Stimulated activated memory B cell treated with anti-CD40 and anti-IgM and Interleukin-4, amounts not matched to agents 10 μg/mL and 1 μg/mL and 100 μg/mL, for 72 hours (primary cell): ENCODE measurements around the gene NCKAP5.
"Not testable (repeated sequence)": the region's sequence is repeated elsewhere in the genome, so short reads cannot be mapped to it uniquely, and the experiment has no call there.

Experiments used
- ATAC-seq: fragments of 150-1000 bp; cut with Tn5 transposase; 2 replicates; pipeline ENCODE4 v1.10.0; 2021
- H3K27ac Mint-ChIP-seq: one replicate; pipeline ENCODE4 v1.8.0; 2022; ENCODE audit warnings: mild to moderate bottlenecking, mixed read lengths
- H3K27me3 Mint-ChIP-seq: one replicate; pipeline ENCODE4 v1.8.0; 2022; ENCODE audit warnings: mixed read lengths
- H3K36me3 Mint-ChIP-seq: one replicate; pipeline ENCODE4 v1.8.0; 2022; ENCODE audit warnings: mixed read lengths
- H3K4me1 Mint-ChIP-seq: one replicate; pipeline ENCODE4 v1.8.0; 2022; ENCODE audit warnings: mixed read lengths
- H3K4me3 Mint-ChIP-seq: one replicate; pipeline ENCODE4 v1.8.0; 2022; ENCODE audit warnings: mild to moderate bottlenecking, moderate library complexity, mixed read lengths
- H3K9me3 Mint-ChIP-seq: one replicate; pipeline ENCODE4 v1.8.0; 2022; ENCODE audit warnings: mixed read lengths

NCKAP5 gene

GRCh38 chr2:133483181-133483580 is 85.1 kb downstream of the NCKAP5 start:
- Mint-ChIP-seq H3K4me3 (no peak overlapping the region), H3K9me3 (peaks cover 3% of the 10 kb centered on the region), H3K4me1 (no peaks in the 10 kb centered on the region), H3K36me3 (no peaks in the 10 kb centered on the region), H3K27me3 (peaks cover 22% of the 10 kb centered on the region), H3K27ac (no peak overlapping the region)
- no peak for ATAC-seq

DNA sequence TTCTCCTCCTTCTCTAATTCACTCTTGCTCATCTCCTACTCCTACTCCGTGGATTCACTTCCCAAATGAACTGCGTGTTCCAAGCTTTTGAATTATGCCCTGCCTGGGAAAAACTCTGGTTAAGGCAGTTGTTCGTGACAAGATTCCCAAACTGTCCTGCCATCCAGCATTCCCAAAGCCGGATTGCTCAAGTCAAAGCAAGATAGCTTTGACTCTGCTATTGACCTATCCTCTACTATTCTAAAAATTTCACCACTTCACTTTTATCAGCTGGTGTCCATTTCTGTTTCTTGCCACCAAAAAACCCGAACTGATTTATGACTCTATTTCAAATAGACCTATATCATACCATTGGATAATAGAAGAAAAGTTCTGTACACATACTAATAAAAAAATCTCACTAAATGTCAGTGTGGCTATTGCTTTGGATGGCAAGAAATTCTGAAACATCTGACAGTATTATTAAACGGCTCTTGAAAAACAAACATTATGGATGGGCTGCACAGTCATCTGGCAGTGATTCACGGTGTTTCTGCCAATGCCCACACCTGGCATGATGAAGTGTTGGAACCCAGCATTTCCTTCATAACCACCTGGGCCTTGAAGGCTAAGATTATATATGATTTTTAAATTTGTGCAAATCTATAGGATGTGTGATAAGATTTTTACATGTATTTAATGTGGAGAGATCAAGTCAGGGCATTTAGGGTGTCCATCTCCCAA is 87.4 kb downstream of the NCKAP5 start:
- no peak for ATAC-seq
- H3K27ac Mint-ChIP-seq: no peak overlapping the region
- peaks cover 13% of the 10 kb centered on the region for H3K27me3 Mint-ChIP-seq
- no peaks in the 10 kb centered on the region for H3K9me3 Mint-ChIP-seq
- no peaks in the 10 kb centered on the region for H3K36me3 Mint-ChIP-seq
- H3K4me1 Mint-ChIP-seq: no peaks in the 10 kb centered on the region
- H3K4me3 Mint-ChIP-seq: no peak overlapping the region

DNA sequence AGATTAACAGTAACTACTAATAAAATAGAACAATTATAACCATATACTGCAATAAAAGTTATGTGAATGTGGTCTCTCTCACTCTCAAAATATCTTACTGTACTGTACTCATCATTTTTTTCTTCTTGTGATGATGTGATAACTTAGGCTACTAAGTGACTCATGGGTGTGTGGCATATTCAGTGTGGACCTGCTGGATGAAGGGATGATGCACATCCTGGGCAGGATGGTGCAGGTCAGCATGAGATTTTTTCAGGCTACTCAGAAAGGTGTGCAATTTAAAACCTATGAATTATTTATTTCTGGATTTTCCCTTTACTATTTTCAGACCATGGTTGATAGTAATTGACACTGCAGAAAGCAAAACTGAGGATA is 90.7 kb downstream of the NCKAP5 start:
- Mint-ChIP-seq H3K27ac (no peak overlapping the region), H3K9me3 (no peaks in the 10 kb centered on the region), H3K36me3 (no peaks in the 10 kb centered on the region), H3K27me3 (peaks cover 5% of the 10 kb centered on the region), H3K4me1 (no peaks in the 10 kb centered on the region), H3K4me3 (no peak overlapping the region)
- no peak for ATAC-seq

DNA sequence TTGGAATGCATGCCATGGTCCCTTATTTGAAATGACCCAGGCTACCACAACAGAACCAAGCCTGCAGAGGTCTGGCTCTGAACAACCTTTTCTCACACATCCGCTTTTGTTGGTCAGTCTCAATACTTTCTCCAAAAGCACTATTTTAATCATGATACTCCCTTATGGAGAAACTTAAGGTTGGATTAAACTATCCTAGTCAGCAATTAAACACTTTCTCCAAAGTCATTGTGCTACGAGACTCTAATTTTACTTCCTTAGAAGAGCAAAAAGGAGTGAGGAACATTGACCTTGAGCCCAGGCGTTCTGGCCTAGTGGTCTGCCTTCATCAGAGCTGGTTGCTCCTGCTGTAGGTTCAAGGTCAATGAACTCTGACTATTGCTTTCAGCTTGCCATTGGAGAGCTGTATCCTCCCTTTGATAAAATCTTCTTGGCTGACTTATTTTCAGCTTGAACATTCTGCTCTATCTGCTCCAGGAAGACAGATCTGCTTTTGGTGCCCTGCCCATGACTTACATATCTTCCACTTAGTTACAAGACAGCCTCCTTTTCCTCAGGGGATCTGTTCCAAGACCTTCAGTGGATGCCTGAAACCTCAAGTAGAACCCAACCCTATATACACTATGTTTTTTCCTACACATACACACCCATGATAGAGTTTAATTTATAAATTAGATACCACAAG is 91.2 kb downstream of the NCKAP5 start:
- Mint-ChIP-seq H3K9me3 (no peaks in the 10 kb centered on the region), H3K36me3 (no peaks in the 10 kb centered on the region), H3K27ac (no peak overlapping the region), H3K4me1 (no peaks in the 10 kb centered on the region), H3K4me3 (no peak overlapping the region), H3K27me3 (peaks cover under 1% of the 10 kb centered on the region)
- ATAC-seq: no peak

DNA sequence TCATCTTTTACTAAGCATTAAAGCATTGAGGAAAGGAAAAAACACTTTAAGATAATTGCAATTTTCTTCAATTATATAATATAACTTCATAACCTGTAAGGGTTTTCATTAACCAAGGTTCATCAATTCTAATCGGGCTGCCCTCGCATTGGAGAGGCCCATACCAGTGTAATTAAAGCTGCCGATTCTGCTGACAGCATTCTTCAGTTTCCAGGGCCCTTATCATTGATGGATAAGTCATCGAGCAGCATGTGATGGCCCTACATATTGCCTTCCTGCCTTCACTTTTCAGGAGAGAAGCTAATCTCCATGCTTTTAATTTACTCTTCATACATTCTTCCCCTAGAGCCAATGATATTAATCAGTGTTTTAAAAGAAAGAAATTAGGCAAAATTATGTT is 92.0 kb downstream of the NCKAP5 start:
- Mint-ChIP-seq H3K27ac (no peak overlapping the region), H3K27me3 (no peaks in the 10 kb centered on the region), H3K4me1 (no peaks in the 10 kb centered on the region), H3K9me3 (no peaks in the 10 kb centered on the region), H3K4me3 (no peak overlapping the region), H3K36me3 (no peaks in the 10 kb centered on the region)
- no peak for ATAC-seq

DNA sequence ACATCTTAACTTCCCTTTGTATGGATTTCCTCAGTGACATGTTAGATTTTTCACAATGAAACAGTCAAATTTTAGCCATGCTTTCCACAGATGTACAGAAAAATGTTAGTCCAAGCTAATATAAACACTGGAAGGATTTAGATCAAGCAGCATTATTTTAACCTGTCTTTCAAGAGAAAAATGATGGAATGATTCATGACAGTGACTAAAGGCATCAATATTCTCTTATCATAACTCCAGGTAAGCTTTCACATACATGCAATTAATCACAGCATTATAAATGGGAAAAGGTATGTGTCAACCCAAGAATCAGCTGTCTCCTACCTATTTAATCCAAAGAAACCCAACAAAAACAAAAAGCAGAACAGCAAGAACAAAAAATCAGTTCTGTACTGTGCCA is 92.7 kb downstream of the NCKAP5 start:
- Mint-ChIP-seq H3K4me3 (no peak overlapping the region), H3K4me1 (no peaks in the 10 kb centered on the region), H3K27me3 (no peaks in the 10 kb centered on the region), H3K36me3 (no peaks in the 10 kb centered on the region), H3K9me3 (no peaks in the 10 kb centered on the region), H3K27ac (no peak overlapping the region)
- no peak for ATAC-seq

DNA sequence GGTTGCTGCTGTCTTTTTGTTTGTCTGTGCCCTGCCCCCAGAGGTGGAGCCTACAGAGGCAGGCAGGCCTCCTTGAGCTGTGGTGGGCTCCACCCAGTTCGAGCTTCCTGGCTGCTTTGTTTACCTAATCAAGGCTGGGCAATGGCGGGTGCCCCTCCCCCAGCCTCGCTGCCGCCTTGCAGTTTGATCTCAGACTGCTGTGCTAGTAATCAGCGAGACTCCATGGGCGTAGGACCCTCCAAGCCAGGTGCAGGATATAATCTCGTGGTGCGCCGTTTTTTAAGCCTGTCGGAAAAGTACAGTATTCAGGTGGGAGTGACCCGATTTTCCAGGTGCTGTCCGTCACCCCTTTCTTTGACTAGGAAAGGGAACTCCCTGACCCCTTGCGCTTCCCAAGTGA is 97.8 kb downstream of the NCKAP5 start:
- ATAC-seq, H3K27me3 Mint-ChIP-seq, H3K4me1 Mint-ChIP-seq, H3K4me3 Mint-ChIP-seq, H3K27ac Mint-ChIP-seq, H3K9me3 Mint-ChIP-seq, H3K36me3 Mint-ChIP-seq: not testable (repeated sequence)

DNA sequence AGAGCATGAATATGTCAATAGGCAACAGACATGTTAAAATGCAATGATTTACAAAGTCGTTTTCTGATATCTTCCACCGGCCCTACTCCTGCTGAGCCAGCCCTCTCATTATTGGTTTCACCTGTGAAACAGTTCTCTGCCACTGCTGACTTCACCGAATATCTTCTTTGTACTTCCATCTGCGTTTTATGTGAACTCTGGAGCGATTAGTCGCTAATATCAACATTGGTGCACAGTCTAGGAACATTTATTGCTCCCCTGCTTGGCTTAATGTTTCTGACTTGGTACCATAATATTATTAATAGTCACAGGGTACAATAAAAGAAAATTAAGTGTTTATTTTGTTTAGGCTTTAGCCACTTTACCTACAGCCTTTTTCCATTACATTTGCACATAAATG is 105.5 kb downstream of the NCKAP5 start:
- ATAC-seq: no peak
- no peak overlapping the region for H3K4me3 Mint-ChIP-seq
- no peak overlapping the region for H3K27ac Mint-ChIP-seq
- no peaks in the 10 kb centered on the region for H3K9me3 Mint-ChIP-seq
- H3K36me3 Mint-ChIP-seq: no peaks in the 10 kb centered on the region
- no peaks in the 10 kb centered on the region for H3K27me3 Mint-ChIP-seq
- H3K4me1 Mint-ChIP-seq: no peaks in the 10 kb centered on the region

DNA sequence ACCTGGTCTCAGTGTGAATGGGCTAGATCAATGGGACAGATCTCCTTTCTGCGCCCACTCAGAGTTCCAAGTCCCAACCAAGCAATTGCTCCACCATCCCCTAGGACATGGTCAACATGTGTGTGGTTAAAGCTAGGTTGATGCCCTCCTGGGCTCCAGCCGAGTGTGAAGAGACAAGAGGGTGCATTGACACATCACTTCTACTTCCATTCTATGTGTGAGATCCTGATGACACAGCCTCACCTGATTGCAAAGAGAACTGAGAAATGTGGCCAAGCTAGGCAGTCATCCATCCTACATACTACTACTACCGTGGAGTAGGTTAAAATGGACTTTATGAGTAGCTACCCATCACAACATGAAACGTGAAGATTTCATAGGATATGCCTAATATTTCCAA is 106.8 kb downstream of the NCKAP5 start:
- Mint-ChIP-seq H3K36me3 (no peaks in the 10 kb centered on the region), H3K27me3 (no peaks in the 10 kb centered on the region), H3K27ac (no peak overlapping the region), H3K9me3 (no peaks in the 10 kb centered on the region), H3K4me3 (no peak overlapping the region), H3K4me1 (no peaks in the 10 kb centered on the region)
- ATAC-seq: no peak

GRCh38 chr2:133459590-133459989 is 108.7 kb downstream of the NCKAP5 start:
- no peaks in the 10 kb centered on the region for H3K9me3 Mint-ChIP-seq
- H3K4me3 Mint-ChIP-seq: no peak overlapping the region
- H3K36me3 Mint-ChIP-seq: no peaks in the 10 kb centered on the region
- H3K27ac Mint-ChIP-seq: no peak overlapping the region
- H3K4me1 Mint-ChIP-seq: no peaks in the 10 kb centered on the region
- no peaks in the 10 kb centered on the region for H3K27me3 Mint-ChIP-seq
- ATAC-seq: no peak

GRCh38 chr2:133458280-133458679 is 110.0 kb downstream of the NCKAP5 start:
- H3K36me3 Mint-ChIP-seq: no peaks in the 10 kb centered on the region
- H3K4me3 Mint-ChIP-seq: no peak overlapping the region
- peaks cover 3% of the 10 kb centered on the region for H3K9me3 Mint-ChIP-seq

GRCh38 chr2:133457861-133458260 is 110.4 kb downstream of the NCKAP5 start:
- no peaks in the 10 kb centered on the region for H3K27me3 Mint-ChIP-seq
- peaks cover 4% of the 10 kb centered on the region for H3K9me3 Mint-ChIP-seq
- no peak overlapping the region for H3K4me3 Mint-ChIP-seq
- ATAC-seq: no peak
- H3K4me1 Mint-ChIP-seq: no peaks in the 10 kb centered on the region
- no peaks in the 10 kb centered on the region for H3K36me3 Mint-ChIP-seq
- H3K27ac Mint-ChIP-seq: no peak overlapping the region

More at GRCh38 chr2:133458280-133458679, 110.0 kb downstream of the NCKAP5 start:
- H3K27ac Mint-ChIP-seq: no peak overlapping the region
- ATAC-seq: no peak
- no peaks in the 10 kb centered on the region for H3K4me1 Mint-ChIP-seq
- H3K27me3 Mint-ChIP-seq: no peaks in the 10 kb centered on the region

- Mint-ChIP-seq H3K36me3 (no peaks in the 10 kb centered on the region), H3K4me3 (no peak overlapping the region), H3K4me1 (no peaks in the 10 kb centered on the region), H3K9me3 (peaks cover 4% of the 10 kb centered on the region), H3K27ac (no peak overlapping the region), H3K27me3 (no peaks in the 10 kb centered on the region)
- ATAC-seq: no peak
These were observed 111.3 kb downstream of the NCKAP5 start for GRCh38 chr2:133456971-133457370.

- H3K27me3 Mint-ChIP-seq: no peaks in the 10 kb centered on the region
- no peaks in the 10 kb centered on the region for H3K36me3 Mint-ChIP-seq
- no peak for ATAC-seq
- no peak overlapping the region for H3K27ac Mint-ChIP-seq
- H3K4me3 Mint-ChIP-seq: no peak overlapping the region
- peaks cover 4% of the 10 kb centered on the region for H3K9me3 Mint-ChIP-seq
- no peaks in the 10 kb centered on the region for H3K4me1 Mint-ChIP-seq
These were observed 112.1 kb downstream of the NCKAP5 start for GRCh38 chr2:133456156-133456555.

DNA sequence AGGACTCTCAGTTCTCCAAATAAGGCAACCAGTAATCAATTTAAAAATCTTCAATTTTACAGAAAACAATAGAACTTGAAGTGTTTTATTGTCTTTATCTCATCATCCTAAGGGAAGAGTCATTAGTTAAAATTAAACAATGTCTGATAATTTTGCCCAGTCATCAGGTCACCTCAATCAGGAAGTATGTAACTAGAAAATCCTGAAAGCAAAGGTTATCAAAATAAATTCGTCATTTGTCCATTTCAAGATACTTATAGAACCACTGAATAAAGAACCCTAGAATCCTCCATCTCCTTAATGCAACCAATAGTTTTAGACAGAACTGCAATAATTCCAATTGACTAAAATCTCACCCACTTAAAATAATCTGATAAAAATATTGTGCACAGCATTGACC is 115.2 kb downstream of the NCKAP5 start:
- Mint-ChIP-seq H3K27me3 (no peaks in the 10 kb centered on the region), H3K4me1 (no peaks in the 10 kb centered on the region), H3K27ac (no peak overlapping the region), H3K4me3 (no peak overlapping the region), H3K36me3 (no peaks in the 10 kb centered on the region), H3K9me3 (peaks cover 4% of the 10 kb centered on the region)
- no peak for ATAC-seq

DNA sequence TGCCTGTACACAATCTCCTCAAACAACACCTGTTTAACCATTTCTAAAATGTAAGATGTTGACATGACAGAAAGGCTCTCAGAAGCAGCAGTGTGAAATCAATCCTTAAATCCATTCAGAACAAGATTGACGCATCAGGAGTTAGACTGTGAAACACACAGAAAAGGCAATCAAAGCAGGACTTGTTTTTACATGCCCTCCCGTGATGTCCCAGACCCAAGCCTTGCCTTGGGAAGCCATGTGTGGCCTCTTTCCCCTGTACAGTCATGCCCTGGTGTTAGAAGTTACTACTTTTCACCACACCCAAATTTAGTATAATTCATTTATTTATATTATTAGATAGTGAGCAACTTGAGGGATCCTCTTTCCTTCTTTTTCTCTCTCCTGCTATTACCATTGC is 115.7 kb downstream of the NCKAP5 start:
- Mint-ChIP-seq H3K27me3 (no peaks in the 10 kb centered on the region), H3K27ac (no peak overlapping the region), H3K4me1 (no peaks in the 10 kb centered on the region), H3K4me3 (no peak overlapping the region), H3K36me3 (no peaks in the 10 kb centered on the region), H3K9me3 (peaks cover 4% of the 10 kb centered on the region)
- ATAC-seq: no peak
